ENCODE data around the gene GNB2. TPM values are rescaled to one million over a fixed set of nuclear protein-coding genes. Genes with fewer than 3 reads are reported as not detected.

Gene GNB2
- total RNA-seq, 2 donors from 2014 or later = 181 to 271 TPM

DNA sequence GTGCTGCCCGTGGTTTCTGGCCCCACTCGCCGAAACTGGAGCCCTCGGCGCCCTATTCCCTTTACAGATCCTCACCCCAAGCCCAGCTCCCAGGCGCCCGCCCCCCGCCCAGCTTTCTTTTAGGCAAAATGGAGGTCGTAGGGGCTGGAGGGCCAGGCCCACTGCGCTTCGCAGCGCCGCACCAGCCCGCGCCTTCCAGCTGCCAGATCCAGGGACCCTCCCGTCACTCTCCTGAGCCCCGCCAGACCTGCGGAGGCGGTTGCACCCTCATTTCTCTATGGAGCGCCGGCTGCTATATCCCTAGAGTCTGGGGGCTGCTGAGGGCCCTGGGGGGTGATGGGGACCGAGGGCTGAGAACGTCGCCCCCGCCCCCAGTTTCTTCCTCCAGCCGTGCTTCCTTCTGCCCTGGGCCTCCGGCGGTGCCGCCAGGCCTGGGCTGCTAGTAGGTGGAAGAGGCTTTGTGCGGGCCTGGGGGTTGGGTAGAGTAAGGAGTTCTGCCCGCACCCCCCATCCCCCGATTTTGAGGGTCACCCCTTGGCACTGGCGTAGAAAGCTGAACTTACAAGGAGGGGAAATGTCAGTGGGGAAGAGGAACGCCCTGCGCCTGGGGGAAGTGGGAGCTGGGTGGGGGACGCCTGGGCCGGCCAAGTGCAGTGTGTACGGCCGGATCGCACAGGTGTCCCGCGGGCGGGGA, 1.0 kb downstream of the GNB2 start:
- Mint-ChIP-seq H3K4me3 (peak overlapping the region; percentile 93), H3K4me1 (peaks cover 19% of the 10 kb centered on the region), H3K27me3 (no peaks in the 10 kb centered on the region), H3K27ac (peak overlapping the region; percentile 88), H3K9me3 (no peaks in the 10 kb centered on the region), H3K36me3 (ENCODE audit: low read depth) (peaks cover 45% of the 10 kb centered on the region)
- no peak for ATAC-seq (replicated peaks)

- Mint-ChIP-seq H3K27ac (peak overlapping the region; percentile 88), H3K9me3 (no peaks in the 10 kb centered on the region), H3K27me3 (no peaks in the 10 kb centered on the region), H3K4me3 (peak overlapping the region; percentile 93), H3K4me1 (peaks cover 21% of the 10 kb centered on the region), H3K36me3 (ENCODE audit: low read depth) (peaks cover 50% of the 10 kb centered on the region)
- no peak for ATAC-seq (replicated peaks)
These were observed 1.5 kb downstream of the GNB2 start for GRCh38 chr7:100675105-100675451.

- Mint-ChIP-seq H3K4me3 (peak overlapping the region; percentile 72), H3K27ac (peak overlapping the region; percentile 76), H3K4me1 (peaks cover 24% of the 10 kb centered on the region), H3K27me3 (no peaks in the 10 kb centered on the region), H3K36me3 (ENCODE audit: low read depth) (peaks cover 57% of the 10 kb centered on the region), H3K9me3 (no peaks in the 10 kb centered on the region)
- ATAC-seq (replicated peaks) = peak; percentile 51
These were observed 2.2 kb downstream of the GNB2 start for GRCh38 chr7:100675581-100676350.

DNA sequence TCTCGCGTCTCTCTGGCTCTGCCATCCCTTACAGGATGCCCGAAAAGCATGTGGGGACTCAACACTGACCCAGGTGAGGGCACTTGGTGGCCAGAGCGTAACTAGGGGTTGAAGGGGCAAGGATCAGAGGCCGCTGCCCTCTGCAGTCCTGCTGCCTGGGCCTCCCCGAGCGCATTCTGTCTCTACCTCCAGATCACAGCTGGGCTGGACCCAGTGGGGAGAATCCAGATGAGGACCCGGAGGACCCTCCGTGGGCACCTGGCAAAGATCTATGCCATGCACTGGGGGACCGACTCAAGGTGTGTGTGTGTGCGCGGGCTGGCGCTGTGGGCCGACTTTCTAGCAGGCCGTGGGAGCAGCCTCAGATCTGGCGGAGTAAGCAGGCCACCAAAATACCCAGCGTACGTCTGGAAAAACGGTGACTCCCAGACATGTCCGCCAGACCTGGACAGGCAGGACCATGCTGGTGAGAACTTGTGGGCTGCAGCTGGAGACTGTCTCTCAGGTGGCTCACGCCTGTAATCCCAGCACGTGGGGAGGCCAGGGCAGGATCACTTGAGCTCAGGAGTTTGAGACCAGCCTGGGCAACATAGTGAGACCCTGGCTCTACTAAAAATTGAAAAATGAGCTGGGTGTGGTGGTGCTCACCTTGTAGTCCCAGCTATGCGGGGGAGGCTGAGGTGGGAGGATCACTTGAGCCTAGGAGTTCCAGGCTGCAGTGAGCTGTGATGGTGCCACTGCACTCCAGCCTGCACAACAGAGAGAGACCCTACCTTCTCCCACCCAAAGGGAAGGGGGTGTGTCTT, 3.2 kb downstream of the GNB2 start:
- peak overlapping the region; percentile 72 for H3K4me3 Mint-ChIP-seq
- no peaks in the 10 kb centered on the region for H3K27me3 Mint-ChIP-seq
- H3K9me3 Mint-ChIP-seq = no peaks in the 10 kb centered on the region
- H3K36me3 Mint-ChIP-seq (ENCODE audit: low read depth) = peaks cover 62% of the 10 kb centered on the region
- no peak for ATAC-seq (replicated peaks)
- peaks cover 24% of the 10 kb centered on the region for H3K4me1 Mint-ChIP-seq
- peak overlapping the region; percentile 76 for H3K27ac Mint-ChIP-seq

DNA sequence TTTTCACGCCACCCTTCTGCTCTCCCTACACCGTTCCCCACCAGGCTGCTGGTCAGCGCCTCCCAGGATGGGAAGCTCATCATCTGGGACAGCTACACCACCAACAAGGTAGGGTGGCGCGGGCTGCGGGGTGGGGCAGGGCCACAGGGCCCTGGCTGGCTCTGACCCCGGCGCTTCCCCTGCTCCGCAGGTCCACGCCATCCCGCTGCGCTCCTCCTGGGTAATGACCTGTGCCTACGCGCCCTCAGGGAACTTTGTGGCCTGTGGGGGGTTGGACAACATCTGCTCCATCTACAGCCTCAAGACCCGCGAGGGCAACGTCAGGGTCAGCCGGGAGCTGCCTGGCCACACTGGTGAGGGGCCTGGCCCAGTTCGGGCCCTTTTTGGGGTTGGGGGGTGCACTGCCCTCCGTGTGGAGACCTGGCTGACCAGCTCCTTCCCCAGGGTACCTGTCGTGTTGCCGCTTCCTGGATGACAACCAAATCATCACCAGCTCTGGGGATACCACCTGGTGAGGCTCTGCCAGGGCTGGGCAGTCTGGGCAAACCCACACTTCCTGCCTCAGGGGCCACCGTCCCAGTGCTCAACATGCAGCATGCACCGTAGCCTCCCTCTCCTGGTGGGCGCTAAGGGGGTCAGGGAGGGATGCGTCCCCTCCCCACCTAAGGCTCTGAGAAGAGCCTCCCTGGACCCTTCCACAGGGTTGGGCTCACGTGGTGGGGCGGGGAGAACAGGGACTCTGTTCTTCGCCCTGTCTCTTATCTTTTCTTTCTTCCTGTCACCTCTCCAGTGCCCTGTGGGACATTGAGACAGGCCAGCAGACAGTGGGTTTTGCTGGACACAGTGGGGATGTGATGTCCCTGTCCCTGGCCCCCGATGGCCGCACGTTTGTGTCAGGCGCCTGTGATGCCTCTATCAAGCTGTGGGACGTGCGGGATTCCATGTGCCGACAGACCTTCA, 4.0 kb downstream of the GNB2 start:
- Mint-ChIP-seq H3K27me3 (no peaks in the 10 kb centered on the region), H3K4me3 (peak overlapping the region; percentile 0), H3K4me1 (peaks cover 24% of the 10 kb centered on the region), H3K27ac (peak overlapping the region; percentile 7), H3K36me3 (ENCODE audit: low read depth) (peaks cover 68% of the 10 kb centered on the region), H3K9me3 (no peaks in the 10 kb centered on the region)
- no peak for ATAC-seq (replicated peaks)

- peak overlapping the region; percentile 7 for H3K27ac Mint-ChIP-seq
- H3K27me3 Mint-ChIP-seq = no peaks in the 10 kb centered on the region
- peak overlapping the region; percentile 0 for H3K4me3 Mint-ChIP-seq
- ATAC-seq (replicated peaks) = no peak
- no peaks in the 10 kb centered on the region for H3K9me3 Mint-ChIP-seq
- peaks cover 24% of the 10 kb centered on the region for H3K4me1 Mint-ChIP-seq
- H3K36me3 Mint-ChIP-seq (ENCODE audit: low read depth) = peaks cover 75% of the 10 kb centered on the region
These were observed 4.9 kb downstream of the GNB2 start for GRCh38 chr7:100678291-100678984.

- H3K9me3 Mint-ChIP-seq = no peaks in the 10 kb centered on the region
These were observed 5.8 kb downstream of the GNB2 start for GRCh38 chr7:100679129-100679926.

DNA sequence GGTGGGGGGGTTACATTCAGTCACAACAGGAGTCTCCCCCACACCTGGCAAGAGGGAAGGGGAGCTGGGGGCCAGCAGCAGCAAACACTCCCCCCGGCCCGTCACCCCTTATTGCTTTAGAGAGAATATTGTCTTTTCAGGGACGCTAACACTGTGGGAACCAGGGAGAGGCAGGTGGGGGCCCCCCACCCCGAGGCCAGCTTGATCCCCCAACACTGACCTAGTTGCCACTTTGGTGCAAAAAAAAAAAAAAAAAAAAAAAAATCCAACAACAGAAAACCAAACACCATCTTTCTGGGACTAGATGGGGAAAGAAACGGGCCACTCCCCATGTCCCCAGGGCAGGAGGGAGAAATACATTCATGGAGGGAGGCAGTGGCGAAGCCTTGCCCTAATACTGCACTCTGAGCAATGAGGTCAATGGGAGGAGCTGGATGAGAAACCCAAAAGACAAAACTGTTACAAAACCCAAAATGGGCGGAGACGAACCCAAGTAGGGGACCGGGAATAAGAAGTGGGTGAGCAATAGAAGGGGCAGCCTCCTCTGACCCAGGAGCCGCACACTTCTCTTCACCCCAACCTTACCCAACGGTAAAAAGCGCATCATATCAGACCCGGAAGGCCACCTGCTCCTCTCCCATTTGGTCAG, 6.5 kb downstream of the GNB2 start:
- peaks cover 24% of the 10 kb centered on the region for H3K4me1 Mint-ChIP-seq
- no peaks in the 10 kb centered on the region for H3K9me3 Mint-ChIP-seq
- H3K27me3 Mint-ChIP-seq = no peaks in the 10 kb centered on the region
- peak overlapping the region; percentile 85 for H3K27ac Mint-ChIP-seq
- ATAC-seq (replicated peaks) = no peak
- H3K4me3 Mint-ChIP-seq = no peak overlapping the region
- H3K36me3 Mint-ChIP-seq (ENCODE audit: low read depth) = peaks cover 68% of the 10 kb centered on the region

More at GRCh38 chr7:100679129-100679926, 5.8 kb downstream of the GNB2 start:
- Mint-ChIP-seq H3K27ac (peak overlapping the region; percentile 85), H3K4me1 (peaks cover 24% of the 10 kb centered on the region), H3K4me3 (no peak overlapping the region), H3K27me3 (no peaks in the 10 kb centered on the region), H3K36me3 (ENCODE audit: low read depth) (peaks cover 74% of the 10 kb centered on the region)
- ATAC-seq (replicated peaks) = no peak

- Mint-ChIP-seq H3K4me3 (no peak overlapping the region), H3K9me3 (no peaks in the 10 kb centered on the region), H3K36me3 (ENCODE audit: low read depth) (peaks cover 75% of the 10 kb centered on the region), H3K27ac (peak overlapping the region; percentile 85), H3K27me3 (no peaks in the 10 kb centered on the region), H3K4me1 (peaks cover 24% of the 10 kb centered on the region)
- no peak for ATAC-seq (replicated peaks)
These were observed 7.2 kb downstream of the GNB2 start for GRCh38 chr7:100680576-100681271.

DNA sequence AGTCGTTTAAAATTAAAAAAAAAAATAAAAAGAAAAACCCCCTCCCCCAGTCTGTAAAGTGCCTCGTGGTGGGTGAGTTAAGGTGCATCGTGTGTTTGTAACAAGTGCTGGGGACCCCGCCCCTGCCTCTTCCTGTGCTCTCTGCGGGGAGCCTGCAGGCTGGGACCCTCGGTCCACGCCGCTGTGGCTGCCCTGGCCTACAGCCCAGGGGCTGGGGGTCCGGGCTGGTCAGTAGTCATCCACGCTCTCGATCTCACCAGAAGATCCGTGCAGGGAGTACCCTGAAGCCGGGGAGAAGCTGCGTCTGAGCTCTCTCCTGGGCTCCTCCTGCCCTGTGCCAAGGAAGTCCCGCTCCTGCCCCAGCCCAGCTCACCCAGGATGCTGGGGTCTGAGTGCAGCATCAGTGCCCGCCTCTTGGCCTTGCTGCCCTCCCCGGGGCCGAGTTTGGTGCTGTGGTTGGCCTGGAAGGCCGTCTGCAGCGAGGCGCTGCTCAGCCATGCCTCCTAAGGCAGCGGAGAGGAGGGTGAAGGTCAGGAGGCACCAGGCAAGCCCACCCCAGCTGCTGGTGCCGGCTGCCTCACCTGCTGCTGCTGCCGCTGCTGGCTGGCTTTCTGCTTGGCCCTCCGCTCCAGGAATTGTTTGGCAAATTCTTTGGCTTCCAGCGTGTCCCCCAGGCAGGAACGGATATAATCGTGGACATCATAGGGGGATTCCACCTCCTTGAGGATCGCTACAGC, 8.1 kb downstream of the GNB2 start:
- peaks cover 79% of the 10 kb centered on the region for H3K36me3 Mint-ChIP-seq (ENCODE audit: low read depth)
- ATAC-seq (replicated peaks) = no peak
- H3K9me3 Mint-ChIP-seq = no peaks in the 10 kb centered on the region
- H3K4me3 Mint-ChIP-seq = no peak overlapping the region
- H3K4me1 Mint-ChIP-seq = peaks cover 20% of the 10 kb centered on the region
- H3K27me3 Mint-ChIP-seq = no peaks in the 10 kb centered on the region
- H3K27ac Mint-ChIP-seq = no peak overlapping the region

GRCh38 chr7:100682228-100682741, 8.7 kb downstream of the GNB2 start:
- Mint-ChIP-seq H3K4me3 (no peak overlapping the region), H3K27me3 (no peaks in the 10 kb centered on the region), H3K9me3 (no peaks in the 10 kb centered on the region), H3K27ac (no peak overlapping the region), H3K36me3 (ENCODE audit: low read depth) (peaks cover 79% of the 10 kb centered on the region), H3K4me1 (peaks cover 17% of the 10 kb centered on the region)
- ATAC-seq (replicated peaks) = peak; percentile 25
